ENCODE measurements around the gene FBXO5. TPM values are rescaled to one million over a fixed set of nuclear protein-coding genes. Genes with fewer than 3 reads are reported as not detected.
"Not testable (repeated sequence)": the region's sequence is repeated elsewhere in the genome, so short reads cannot be mapped to it uniquely, and the experiment has no call there.

Gene FBXO5
- total RNA-seq, 2 experiments from 2014 or later, result 31.5 to 32.9 TPM

DNA sequence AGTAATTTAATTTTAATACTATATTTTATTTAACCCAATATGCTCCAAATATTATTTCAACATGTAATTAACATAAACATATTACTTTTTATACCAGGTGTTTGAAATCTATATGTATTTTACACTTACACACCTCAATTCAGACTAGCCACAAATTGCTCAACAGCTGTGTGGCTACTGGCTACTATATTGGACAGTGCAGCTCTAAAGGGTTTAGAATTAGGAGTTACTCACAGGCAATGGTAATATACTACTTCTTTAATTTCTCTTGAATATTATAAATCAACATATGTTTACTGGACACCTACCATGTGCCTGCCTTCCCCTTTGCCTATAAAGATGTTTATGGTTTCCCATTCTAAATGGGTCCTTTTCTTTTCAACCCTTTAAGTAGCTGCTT, 17.4 kb upstream of the FBXO5 start:
- POLR2A ChIA-PET, result no interaction called here
- CTCF ChIA-PET, result interaction anchor here (2.2 kb wide), 1 partner anchor 14 kb away, joined by 7 read pairs; no protein-coding TSS in a partner anchor

- CTCF ChIA-PET, POLR2A ChIA-PET: not testable (repeated sequence)
Observed at GRCh38 chr6:152999538-152999937, 16.7 kb upstream of the FBXO5 start.

GRCh38 chr6:152993847-152994246, 11.0 kb upstream of the FBXO5 start:
- CTCF ChIA-PET, result no interaction called here
- POLR2A ChIA-PET, result no interaction called here

- ChIA-PET POLR2A (no interaction called here), CTCF (no interaction called here)
Observed at GRCh38 chr6:152993431-152993830, 10.6 kb upstream of the FBXO5 start.

GRCh38 chr6:152986978-152987377, 4.1 kb upstream of the FBXO5 start:
- POLR2A ChIA-PET, result no interaction called here

DNA sequence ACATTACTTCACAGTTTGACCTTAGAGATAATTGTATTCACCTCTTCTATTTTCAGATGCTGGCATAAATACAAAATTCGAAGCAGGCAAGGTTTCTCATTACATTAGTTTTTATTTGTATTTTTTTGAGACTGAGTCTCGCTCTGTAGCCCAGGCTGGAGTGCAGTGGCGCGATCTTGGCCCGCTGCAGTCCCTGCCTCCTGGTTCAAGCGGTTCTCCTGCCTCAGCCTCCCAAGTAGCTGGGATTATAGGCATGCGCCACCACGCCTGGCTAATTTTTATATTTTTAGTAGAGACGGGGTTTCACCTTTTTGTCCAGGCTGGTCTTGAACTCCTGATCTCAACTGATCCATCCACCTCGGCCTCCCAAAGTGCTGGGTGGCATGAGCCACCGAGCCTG, 2.5 kb upstream of the FBXO5 start:
- CTCF ChIA-PET, result interaction anchor here (2.2 kb wide), 1 partner anchor 16 kb away, joined by 7 read pairs; the partner anchor contains the start of gene MTRF1L

More at GRCh38 chr6:152986978-152987377, 4.1 kb upstream of the FBXO5 start:
- CTCF ChIA-PET, result interaction anchor here (2.2 kb wide), 1 partner anchor 14 kb away, joined by 7 read pairs; the partner anchor contains the start of gene MTRF1L

GRCh38 chr6:152984513-152984872, 1.7 kb upstream of the FBXO5 start:
- ChIA-PET POLR2A (no interaction called here), CTCF (no interaction called here)

More for the DNA sequence above, 2.5 kb upstream of the FBXO5 start:
- POLR2A ChIA-PET, result not testable (repeated sequence)

- ChIA-PET CTCF (interaction anchor here (1.0 to 1.1 kb wide), 2 partner anchors 10 to 11 kb away, joined by 3 read pairs; no protein-coding TSS in a partner anchor), POLR2A (interaction anchor here (0.9 to 1.4 kb wide), 5 partner anchors 10 to 1266 kb away, joined by 3 to 6 read pairs (median 3); no protein-coding TSS in a partner anchor)
Observed at GRCh38 chr6:152983637-152984512, 1.0 kb upstream of the FBXO5 start.

DNA sequence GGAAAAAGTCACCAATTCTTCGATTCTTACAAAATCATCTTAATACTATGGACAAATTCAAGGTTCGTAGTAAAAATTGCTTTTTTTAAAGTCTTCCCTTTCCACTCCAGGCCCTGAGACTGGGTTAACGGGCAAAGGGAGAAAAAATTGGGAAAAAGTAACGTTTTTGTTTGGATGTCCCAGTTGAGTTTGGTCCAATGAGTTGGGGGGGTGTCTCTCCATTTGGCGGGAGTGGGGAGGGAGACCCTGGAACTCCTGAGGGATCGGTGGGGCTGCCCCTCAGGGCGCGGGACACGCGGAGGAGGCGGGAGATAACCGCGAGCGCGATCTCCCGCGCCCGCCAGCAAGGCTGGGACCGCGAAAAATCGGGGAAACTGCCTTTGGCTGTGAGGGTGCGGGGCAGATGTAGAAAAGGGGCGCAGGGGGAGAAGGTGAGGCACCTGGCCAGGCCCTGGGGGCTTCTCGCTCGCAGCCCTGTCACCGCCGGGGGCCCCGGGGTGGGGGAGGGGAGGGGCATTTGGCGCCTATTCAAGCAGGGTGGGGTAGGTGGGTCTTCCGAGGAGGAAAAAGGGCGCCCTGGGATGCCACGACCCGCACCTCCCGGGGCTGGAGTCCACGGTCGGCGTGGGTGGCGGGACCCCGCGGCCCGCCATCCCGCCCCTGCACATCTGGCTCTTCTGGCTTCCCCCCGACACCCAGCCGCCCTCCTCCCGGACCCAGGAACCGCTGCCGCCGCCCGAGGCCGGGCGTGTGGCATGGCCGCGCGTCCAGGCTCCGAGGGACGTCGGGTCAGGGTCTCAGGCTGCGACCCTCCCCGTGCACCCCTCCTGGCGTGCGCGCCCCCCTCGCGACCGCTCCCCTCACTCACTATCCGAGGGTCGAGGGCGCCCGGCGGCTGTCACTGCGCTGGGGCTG, 595 bp downstream of the FBXO5 start:
- POLR2A ChIA-PET, result interaction anchor here (0.9 to 1.4 kb wide), 4 partner anchors 9 to 20 kb away, joined by 3 to 6 read pairs (median 3); no protein-coding TSS in a partner anchor
- CTCF ChIA-PET, result interaction anchor here (1.0 kb wide), 1 partner anchor 9 kb away, joined by 3 read pairs; no protein-coding TSS in a partner anchor

- POLR2A ChIA-PET, result no interaction called here
- CTCF ChIA-PET, result no interaction called here
Observed at GRCh38 chr6:152981219-152981618, 1.6 kb downstream of the FBXO5 start.

- CTCF ChIA-PET, result no interaction called here
- POLR2A ChIA-PET, result no interaction called here
Observed at GRCh38 chr6:152980656-152981055, 2.2 kb downstream of the FBXO5 start.

DNA sequence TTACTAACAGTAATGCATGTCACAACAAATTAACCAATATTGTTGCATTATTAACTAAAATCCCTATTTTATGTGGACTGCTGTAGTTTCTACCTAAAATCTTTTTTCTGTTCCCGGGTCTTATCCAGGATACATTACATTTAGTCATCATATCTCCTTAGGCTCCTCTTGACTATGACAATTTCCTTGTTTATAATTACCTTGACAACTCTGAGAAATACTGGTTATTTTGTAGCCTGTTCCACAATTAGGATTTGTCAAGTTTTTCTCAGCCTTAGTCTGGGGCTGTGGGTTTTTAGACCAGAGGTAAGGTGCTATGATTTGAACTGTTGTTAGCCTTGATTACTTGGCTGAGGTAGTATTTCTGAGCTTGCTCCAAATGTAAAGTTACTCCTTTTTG, 3.7 kb downstream of the FBXO5 start:
- POLR2A ChIA-PET, result no interaction called here
- CTCF ChIA-PET, result no interaction called here

DNA sequence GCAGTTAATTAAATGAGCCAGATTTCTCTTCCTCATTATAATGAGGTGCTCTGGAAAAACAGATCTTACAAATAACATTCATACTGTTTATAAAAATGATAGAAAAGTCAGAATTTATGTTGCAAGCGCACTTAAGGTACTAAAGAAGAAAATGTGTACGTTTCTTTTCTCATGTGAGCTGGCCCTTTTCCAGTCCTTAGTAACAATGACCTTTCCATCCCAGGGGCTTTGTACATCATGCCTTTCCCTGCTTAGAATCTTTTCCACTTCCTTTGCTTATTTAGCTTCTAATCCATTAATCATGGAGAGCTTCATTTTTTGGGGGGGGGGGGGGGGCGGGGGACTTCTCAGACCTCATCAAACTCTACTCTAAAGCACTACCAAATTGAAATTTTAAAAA, 4.8 kb downstream of the FBXO5 start:
- CTCF ChIA-PET, result no interaction called here

GRCh38 chr6:152977556-152977955, 5.3 kb downstream of the FBXO5 start:
- ChIA-PET CTCF (no interaction called here), POLR2A (no interaction called here)

More for the DNA sequence above, 4.8 kb downstream of the FBXO5 start:
- POLR2A ChIA-PET, result no interaction called here

DNA sequence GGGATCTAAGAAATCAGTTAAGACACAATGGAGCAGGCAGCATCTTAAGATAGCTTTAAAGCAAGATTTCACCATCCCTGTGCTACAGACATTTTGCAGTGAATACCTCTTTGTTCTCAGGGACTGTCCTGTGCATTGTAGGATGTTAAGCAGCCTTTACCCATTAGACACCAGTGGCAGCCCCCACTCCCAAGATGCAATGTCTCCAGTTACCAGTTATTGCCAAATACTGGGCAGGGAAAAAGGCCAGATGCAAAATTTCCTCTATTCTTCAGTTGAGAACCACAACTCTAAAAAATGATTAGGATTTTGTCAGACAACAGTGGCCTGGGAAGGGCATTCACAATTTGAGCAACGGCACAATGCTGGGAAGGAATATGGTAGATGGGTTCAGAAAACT, 6.1 kb downstream of the FBXO5 start:
- ChIA-PET CTCF (no interaction called here), POLR2A (no interaction called here)

DNA sequence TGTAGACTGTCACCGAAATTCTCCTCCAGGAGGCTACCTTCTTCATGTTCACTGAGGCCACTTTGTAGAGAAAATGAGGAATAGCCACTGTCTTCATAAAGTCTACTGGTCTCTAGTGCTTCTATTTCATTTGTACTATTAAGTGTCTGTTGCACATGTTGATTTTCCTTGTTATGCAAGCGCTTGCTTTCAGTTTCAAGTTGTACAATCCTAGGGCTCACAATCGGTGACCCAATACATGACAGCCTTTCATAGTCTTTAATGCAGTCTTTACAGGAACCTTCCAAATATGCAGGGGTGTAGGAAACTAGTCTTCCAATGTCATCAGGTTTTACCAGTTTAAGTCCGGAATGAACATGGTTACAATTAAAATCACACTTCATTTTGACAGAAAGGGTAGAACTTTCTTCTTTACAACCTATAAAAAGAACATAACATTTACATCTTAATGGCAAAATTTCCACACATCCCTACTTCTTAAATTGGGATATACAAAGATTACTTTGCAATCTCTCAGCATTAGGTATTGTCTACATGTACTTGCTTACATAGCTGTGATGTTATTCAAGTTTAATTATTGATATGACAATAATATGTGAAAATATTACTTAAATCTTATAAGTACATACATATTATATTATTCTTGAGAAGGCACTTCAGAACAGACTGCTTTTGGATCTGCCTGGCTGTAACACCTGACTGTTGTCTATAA, 7.5 kb downstream of the FBXO5 start:
- ChIA-PET POLR2A (no interaction called here), CTCF (no interaction called here)

- ChIA-PET POLR2A (interaction anchor here (0.7 to 1.4 kb wide), 2 partner anchors 9 to 1799 kb away, joined by 5 to 6 read pairs; partner anchors contain the start of gene FBXO5), CTCF (interaction anchor here (0.9 kb wide), 1 partner anchor 9 kb away, joined by 3 read pairs; the partner anchor contains the start of gene FBXO5)
Observed at GRCh38 chr6:152973916-152974315, 8.9 kb downstream of the FBXO5 start.

DNA sequence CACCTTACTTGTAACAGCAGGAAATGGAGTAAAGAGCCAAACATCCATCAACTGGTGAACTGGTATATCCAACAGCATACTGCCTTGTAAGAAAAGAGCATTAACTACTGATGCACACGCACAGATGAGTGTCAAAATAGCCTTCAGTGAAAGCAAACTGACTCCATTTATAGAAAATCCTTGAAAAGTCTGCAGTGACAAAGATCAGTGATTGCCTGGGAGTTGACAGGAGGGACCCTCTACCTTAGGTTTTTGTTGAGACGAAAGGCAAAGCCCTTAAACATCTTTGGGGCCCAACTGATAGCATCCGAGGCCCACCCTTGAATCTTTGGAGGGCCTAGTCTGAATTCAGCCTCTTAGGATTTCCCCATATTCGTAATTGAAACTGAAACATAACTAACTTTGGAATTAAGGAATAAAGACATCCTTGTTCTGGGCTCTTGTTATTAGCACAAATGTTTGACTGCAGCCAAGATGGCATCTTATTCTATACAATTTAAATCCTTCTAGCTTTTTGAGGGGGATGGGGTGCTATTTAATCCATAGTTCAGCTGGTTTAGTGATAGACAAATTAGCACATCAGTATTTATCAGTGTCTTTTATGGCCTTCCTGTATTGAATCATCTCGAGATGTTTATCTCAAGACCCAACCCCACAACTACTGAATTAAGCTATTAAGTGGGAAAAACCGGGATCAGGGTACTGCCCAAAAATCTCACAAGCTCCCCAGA, 13.0 kb downstream of the FBXO5 start:
- CTCF ChIA-PET, result no interaction called here
- POLR2A ChIA-PET, result no interaction called here
